Heart left ventricle (tissue), 13 donors: Measurements from ENCODE around the gene ACAD11.
"Not testable (repeated sequence)": the region's sequence is repeated elsewhere in the genome, so short reads cannot be mapped to it uniquely, and the experiment has no call there.

ENCODE experiments used
- CTCF ChIP-seq, 12 donors: fragments of 200-600 bp; sonication (generic) in 4 of 12; IDR thresholded peaks; one replicate each; pipeline versions ENCODE4 v1.5.0 to v1.8.0; 2018 to 2022; ENCODE audit warnings: antibody characterized with exemption in 12 of 12, mild to moderate bottlenecking in 5 of 12
- POLR2A ChIP-seq, 2 donors: fragments of 450-650 bp; IDR thresholded peaks; one replicate each; pipeline ENCODE4 v1.6.1; 2017; ENCODE audit warnings: antibody characterized with exemption in 2 of 2, mild to moderate bottlenecking in 2 of 2, moderate library complexity in 2 of 2
- donor health status: ischemic (EF 13 %, LVEDD 7.1; RV severe dilation, severe dysfunction).
- donor health status: DM: no; HTN: yes; CAD: no.
- donor health status: DM: no; HTN: no; CAD: no.
- donor health status: ischemic (EF 25% LVEDD 6.9; RV normal size, moderate dysfunction).
- donor health status: ischemic (EF 25% LVEDD 5.7; RV mildly dilated, moderate dysfunction).
- donor health status: ischemic (EF 35%, LVEDD 5.7; RV mildly dilated, moderate dysfunction).
- donor health status: nonischemic (EF 11% LVEDD 7.7; RV severe dilation, severe dysfunction).
- donor health status: DM: yes; HTN: yes; CAD: no.
- donor health status: PGD.
- donor health status: ischemic (EF 29% LVEDD 5.4; RV normal size, mild dysfunction).
- donor health status: nonischemic (EF 23%, LVEDD 6.1; RV moderate dilation, normal function).

GRCh38 chr3:132606620-132607019, 53.0 kb downstream of the ACAD11 start:
- TF ChIP-seq POLR2A, CTCF (IDR thresholded peaks at IDR 0.05): not testable (repeated sequence)
